GM12872 (cell line): ENCODE data around the gene NOXRED1.

Source experiments
- CTCF ChIP-seq: IDR thresholded peaks from 3 replicates; pipeline ENCODE4 v1.5.1; 2011; ENCODE audit warnings: low read depth, mild to moderate bottlenecking, low read length, moderate library complexity; ENCODE audit not compliant: insufficient read depth

Gene NOXRED1

GRCh38 chr14:77426396-77426795 lies 3.1 kb upstream of the NOXRED1 start:
- TF ChIP-seq CTCF, result no peak

- no peak for TF ChIP-seq CTCF
These were observed 1.5 kb upstream of the NOXRED1 start for GRCh38 chr14:77424862-77425261.

- no peak for TF ChIP-seq CTCF
These were observed 2.1 kb downstream of the NOXRED1 start for GRCh38 chr14:77421201-77421600.

GRCh38 chr14:77416836-77417235 lies 6.5 kb downstream of the NOXRED1 start:
- TF ChIP-seq CTCF, result no peak

GRCh38 chr14:77409131-77409533 lies 14.2 kb downstream of the NOXRED1 start:
- TF ChIP-seq CTCF, result peak; percentile 42; the same call in 2 of the 3 replicates

GRCh38 chr14:77407158-77407557 lies 16.2 kb downstream of the NOXRED1 start:
- TF ChIP-seq CTCF, result no peak

- no peak for TF ChIP-seq CTCF
These were observed 16.6 kb downstream of the NOXRED1 start for GRCh38 chr14:77406718-77407117.

- no peak for TF ChIP-seq CTCF
These were observed 17.2 kb downstream of the NOXRED1 start for GRCh38 chr14:77406086-77406485.
